ENCODE measurements around the gene PADI3. TPM values are rescaled to one million over a fixed set of nuclear protein-coding genes. Genes with fewer than 3 reads are reported as not detected.

The PADI3 gene
- total RNA-seq, 4 donors from 2014 or later: not detected

GRCh38 chr1:17272066-17272465 is 23.2 kb downstream of the PADI3 start:
- Histone ChIP-seq H3K27me3 (no peaks in the 10 kb centered on the region), H3K27ac (no peak overlapping the region), H3K4me3 (no peak overlapping the region), H3K4me1 (no peaks in the 10 kb centered on the region), H3K36me3 (no peaks in the 10 kb centered on the region), H3K9me3 (no peaks in the 10 kb centered on the region)
- no peak for DNase-seq
- intact Hi-C loops (cut with DNase I; ENCODE audit: low total_unique reads): no loop called here
- TF ChIP-seq CTCF (IDR thresholded peaks at IDR 0.05) (no peak), POLR2A (IDR thresholded peaks at IDR 0.05) (no peak)

- Histone ChIP-seq H3K27me3 (no peaks in the 10 kb centered on the region), H3K4me3 (no peak overlapping the region), H3K27ac (no peak overlapping the region), H3K36me3 (no peaks in the 10 kb centered on the region), H3K4me1 (no peaks in the 10 kb centered on the region), H3K9me3 (no peaks in the 10 kb centered on the region)
- TF ChIP-seq POLR2A (IDR thresholded peaks at IDR 0.05) (no peak), CTCF (IDR thresholded peaks at IDR 0.05) (no peak)
- no peak for DNase-seq
- intact Hi-C loops (cut with DNase I; ENCODE audit: low total_unique reads): no loop called here
Measured at GRCh38 chr1:17272646-17273045, 23.7 kb downstream of the PADI3 start.

GRCh38 chr1:17273096-17273495 is 24.2 kb downstream of the PADI3 start:
- H3K27me3 ChIP-seq: no peaks in the 10 kb centered on the region
- TF ChIP-seq POLR2A (IDR thresholded peaks at IDR 0.05) (no peak), CTCF (IDR thresholded peaks at IDR 0.05) (no peak)
- no peaks in the 10 kb centered on the region for H3K9me3 ChIP-seq
- H3K4me3 ChIP-seq: no peak overlapping the region
- H3K36me3 ChIP-seq: no peaks in the 10 kb centered on the region
- no peak for DNase-seq
- H3K27ac ChIP-seq: no peak overlapping the region
- intact Hi-C loops (cut with DNase I; ENCODE audit: low total_unique reads): no loop called here
- no peaks in the 10 kb centered on the region for H3K4me1 ChIP-seq

GRCh38 chr1:17274186-17275170 is 25.6 kb downstream of the PADI3 start:
- H3K4me1 ChIP-seq: no peaks in the 10 kb centered on the region
- H3K27ac ChIP-seq: no peak overlapping the region
- intact Hi-C loops (cut with DNase I; ENCODE audit: low total_unique reads): no loop called here
- H3K4me3 ChIP-seq: no peak overlapping the region
- DNase-seq: no peak
- H3K27me3 ChIP-seq: no peaks in the 10 kb centered on the region
- H3K36me3 ChIP-seq: no peaks in the 10 kb centered on the region
- TF ChIP-seq CTCF (IDR thresholded peaks at IDR 0.05): no peak
- no peak for TF ChIP-seq POLR2A (IDR thresholded peaks at IDR 0.05)
- H3K9me3 ChIP-seq: no peaks in the 10 kb centered on the region

- no peak for DNase-seq
- Histone ChIP-seq H3K27ac (no peak overlapping the region), H3K27me3 (no peaks in the 10 kb centered on the region), H3K36me3 (no peaks in the 10 kb centered on the region), H3K4me1 (no peaks in the 10 kb centered on the region), H3K4me3 (no peak overlapping the region), H3K9me3 (no peaks in the 10 kb centered on the region)
- intact Hi-C loops (cut with DNase I; ENCODE audit: low total_unique reads): no loop called here
- no peak for TF ChIP-seq CTCF (IDR thresholded peaks at IDR 0.05)
Measured at GRCh38 chr1:17276568-17276967, 27.7 kb downstream of the PADI3 start.
